HepG2 (cell line): ENCODE results near the gene ACOX3. TPM values are rescaled to one million over a fixed set of nuclear protein-coding genes. Genes with fewer than 3 reads are reported as not detected.

Experiments used
- ATAC-seq: fragments of 200-7000 bp; cut with Tn5 transposase; 3 replicates; pipeline ENCODE4 v1.9.1; 2020; ENCODE audit warnings: mild to moderate bottlenecking, moderate library complexity
- BruUV-seq: library from RNA; stranded (reverse); fragments of 400-500 nt; replicated peaks from 2 replicates; lab custom pipeline; 2021; lab: Mats Ljungman, UMichigan
- CTCF ChIA-PET: fragments of 300-600 bp; formaldehyde crosslinking; extraction: SDS; loops from one replicate; lab custom pipeline; 2021; ENCODE audit warnings: low total read pairs, inconsistent platforms, low intra/inter-chr PET ratio; lab: Yijun Ruan, JAX
- POLR2A ChIA-PET: fragments of 350-600 bp; sonication (Branson Sonifier 250); formaldehyde crosslinking; loops from one replicate; lab custom pipeline; 2020; ENCODE audit warnings: antibody characterized with exemption, inconsistent platforms; lab: Yijun Ruan, JAX
- DNase-seq: peaks from one replicate; pipeline ENCODE4 v3.0.0-alpha.2; 2015; ENCODE audit warnings: low spot score
- FAIRE-seq: peaks from 3 replicates; lab custom pipeline; 2011; peaks lifted over from hg19 to GRCh38; lab: Jason Lieb, UNC
- H2AFZ ChIP-seq: one replicate; pipeline ENCODE4 v1.6.1; 2011; ENCODE audit warnings: low read length, inconsistent platforms
- H3K27ac ChIP-seq: fragments of 300-600 bp; 3 replicates; pipeline ENCODE4 v1.8.0; 2011; ENCODE audit warnings: mixed run types, mild to moderate bottlenecking, mixed read lengths, low read length, inconsistent platforms; ENCODE audit not compliant: insufficient read depth; ENCODE audit errors: extremely low read length
- H3K27me3 ChIP-seq, 2 experiments: fragments of 200-600 bp in 1 of 2; 2 replicates in 1 of 2; 3 replicates in 1 of 2; pipeline versions ENCODE4 v1.6.0 to v1.8.0; 2011; ENCODE audit warnings: low read length in 2 of 2, mild to moderate bottlenecking in 2 of 2, moderate library complexity in 2 of 2, inconsistent platforms in 1 of 2; ENCODE audit not compliant: insufficient read depth in 2 of 2, control insufficient read depth in 1 of 2
- H3K36me3 ChIP-seq, 2 experiments: fragments of 200-600 bp in 1 of 2; replicated peaks in 1 of 2; 2 replicates in 1 of 2; 3 replicates in 1 of 2; pipeline versions ENCODE4 v1.5.1 to v1.8.0; 2011; ENCODE audit warnings: low read length in 2 of 2, inconsistent platforms in 1 of 2; ENCODE audit not compliant: insufficient read depth in 2 of 2, control insufficient read depth in 1 of 2
- H3K4me1 ChIP-seq: 2 replicates; pipeline ENCODE4 v1.5.1; 2012; ENCODE audit warnings: low read length, inconsistent platforms; ENCODE audit not compliant: insufficient read depth
- H3K4me2 ChIP-seq: 2 replicates; pipeline ENCODE4 v1.6.0; 2011; ENCODE audit warnings: low read depth, low read length, inconsistent platforms
- H3K4me3 ChIP-seq, 3 experiments: fragments of 200-600 bp in 1 of 3; sonication (generic), shearing (Covaris generic) in 1 of 3; replicated peaks in 1 of 3; 2 replicates each; pipeline ENCODE4 v1.5.1; 2011 to 2016; ENCODE audit warnings: low read length in 3 of 3, inconsistent platforms in 2 of 3, low read depth in 2 of 3, mild to moderate bottlenecking in 2 of 3, control low read depth in 1 of 3, mixed read lengths in 1 of 3; ENCODE audit not compliant: insufficient read depth in 1 of 3
- H3K79me2 ChIP-seq: one replicate; pipeline ENCODE4 v1.6.1; 2011; ENCODE audit warnings: low read length, inconsistent platforms; ENCODE audit not compliant: insufficient read depth
- H3K9ac ChIP-seq: 2 replicates; pipeline ENCODE4 v1.6.0; 2011; ENCODE audit warnings: mild to moderate bottlenecking, low read depth, low read length, inconsistent platforms; ENCODE audit not compliant: insufficient read depth
- H3K9me3 ChIP-seq: 2 replicates; pipeline ENCODE4 v1.5.1; 2012; ENCODE audit warnings: mild to moderate bottlenecking, low read length
- H4K20me1 ChIP-seq: 2 replicates; pipeline ENCODE4 v1.6.0; 2011; ENCODE audit warnings: inconsistent platforms, mild to moderate bottlenecking, low read length, moderate library complexity; ENCODE audit not compliant: insufficient read depth
- GABPB1 ChIP-seq: IDR thresholded peaks from 2 replicates; pipeline ENCODE4 v1.6.1; 2016; ENCODE audit warnings: mild to moderate bottlenecking, missing genetic modification reagents, moderate library complexity, missing compliant biosample characterization
- MAZ ChIP-seq, 2 experiments: sonication (generic) in 1 of 2; formaldehyde crosslinking in 1 of 2; IDR thresholded peaks; 2 replicates each; pipeline versions ENCODE4 v1.5.0 to v1.6.1; 2012 to 2020; ENCODE audit warnings: low read depth in 2 of 2, mild to moderate bottlenecking in 2 of 2, borderline replicate concordance in 1 of 2, improper control_type of control experiment in 1 of 2, low read length in 1 of 2, missing genetic modification reagents in 1 of 2, moderate library complexity in 1 of 2
- RAD21 ChIP-seq: fragments of 450-650 bp; formaldehyde crosslinking; IDR thresholded peaks from 2 replicates; pipeline ENCODE4 v1.5.0; 2020; ENCODE audit warnings: mild to moderate bottlenecking
- RAD51 ChIP-seq: fragments of 450-650 bp; IDR thresholded peaks from 2 replicates; pipeline ENCODE4 v1.6.1; 2016; ENCODE audit warnings: borderline replicate concordance
- SRSF1 ChIP-seq: fragments of 200-400 bp; formaldehyde crosslinking; optimal IDR thresholded peaks from 2 replicates; pipeline ENCODE3; 2017; ENCODE audit warnings: mild to moderate bottlenecking, low read depth, low read length, moderate library complexity
- TFDP1 ChIP-seq: IDR thresholded peaks from 2 replicates; pipeline ENCODE4 v1.6.1; 2016; ENCODE audit warnings: missing compliant biosample characterization, missing genetic modification reagents, borderline replicate concordance
- ZBTB10 ChIP-seq: sonication (generic); formaldehyde crosslinking; IDR thresholded peaks from 2 replicates; pipeline ENCODE4 v1.4.0; 2020; ENCODE audit warnings: missing genetic modification reagents, borderline replicate concordance
- ZNF124 ChIP-seq: sonication (generic); formaldehyde crosslinking; IDR thresholded peaks from 2 replicates; pipeline ENCODE4 v1.4.0; 2020; ENCODE audit warnings: missing genetic modification reagents
- ZNF234 ChIP-seq: sonication (generic); formaldehyde crosslinking; conservative IDR thresholded peaks from 2 replicates; pipeline ENCODE4 v1.5.1; 2020; ENCODE audit warnings: mild to moderate bottlenecking, missing genetic modification reagents
- ZSCAN29 ChIP-seq: sonication (generic); formaldehyde crosslinking; conservative IDR thresholded peaks from 2 replicates; pipeline ENCODE4 v1.4.0; 2020; ENCODE audit warnings: mild to moderate bottlenecking, missing genetic modification reagents
- WGBS: methylation state at CpG from one replicate; pipeline ENCODE4 v1.1.6; 2017; ENCODE audit warnings: low lambda C conversion rate; 5-methylcytosine and 5-hydroxymethylcytosine counted together
- in situ Hi-C: cut with HindIII; loops from 2 replicates; pipeline ENCODE4 v1.10.0; 2017; ENCODE audit warnings: low pct_unique_long_range_greater_than_20kb; ENCODE audit not compliant: extremely low pct_ligation_motif_present
- intact Hi-C: fragments of 100-400 bp; cut with micrococcal nuclease; formaldehyde crosslinking; loops from one replicate; pipeline ENCODE4 v1.10.0; 2022; ENCODE audit not compliant: unreplicated experiment
- polyA plus RNA-seq, 8 experiments: library from polyadenylated mRNA; depleted of rRNA in 3 of 8; stranded (reverse) in 7 of 8; unstranded in 1 of 8; fragments of >200 nt; fragmentation: Illumina TruSeq in 4 of 8; extraction: Trizol in 4 of 8; gene quantifications; 2 replicates each; pipeline versions ENCODE4 v1.2.1 to v1.2.3, GENCODE V29; 2011 to 2016; ENCODE audit warnings: low read depth in 4 of 8, missing spikeins in 1 of 8, mixed read lengths in 1 of 8; ENCODE audit not compliant: insufficient read depth in 1 of 8
- total RNA-seq, 5 experiments: library from RNA; depleted of rRNA; stranded (reverse); fragments of >200 nt; fragmentation: Illumina TruSeq; extraction: Trizol; gene quantifications; 2 replicates each; pipeline ENCODE4 v1.2.3, GENCODE V29; 2016; ENCODE audit warnings: low read depth in 1 of 5
- TF ChIP-seq, protein P1 (sequence below): sonication (generic); formaldehyde crosslinking; IDR thresholded peaks from one replicate; pipeline ENCODE4 v1.5.1; 2020; ENCODE audit warnings: mild to moderate bottlenecking, missing genetic modification reagents; ENCODE audit errors: not compliant biosample characterization

ACOX3 gene
- total and polyA plus RNA-seq, 2 of the 13 experiments (the other 11 are each of a cell fraction or from before 2014, with no cell fraction given): 4.2 to 17.8 TPM

DNA sequence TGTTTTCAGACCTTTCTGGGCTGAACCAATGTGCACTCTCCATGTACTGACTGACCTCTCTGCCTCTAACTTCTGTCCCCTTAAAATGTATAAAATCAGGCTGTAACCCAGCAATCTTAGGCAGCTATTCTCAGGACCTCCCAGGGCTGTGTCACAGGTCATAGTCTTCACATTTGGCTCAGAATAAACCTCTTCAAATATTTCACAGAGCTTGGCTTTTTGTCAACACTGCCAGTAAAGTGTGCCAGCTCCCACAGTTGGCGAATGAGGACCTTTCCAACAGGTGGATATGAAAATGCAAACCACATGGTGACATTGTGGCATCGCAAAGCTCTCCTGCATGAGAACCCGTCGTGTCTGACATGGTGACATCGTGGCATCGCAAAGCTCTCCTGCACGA, 76.4 kb downstream of the ACOX3 start:
- in situ Hi-C loops: no loop called here
- H3K9me3 ChIP-seq: no peaks in the 10 kb centered on the region
- H2AFZ ChIP-seq: no peak overlapping the region
- no peaks in the 10 kb centered on the region for H3K4me1 ChIP-seq
- WGBS: 98% methylated on average over 7 of the region's 7 CpGs
- no peaks in the 10 kb centered on the region for H3K36me3 ChIP-seq
- no peak overlapping the region for H3K4me3 ChIP-seq
- FAIRE-seq (no peak), DNase-seq (no peak), ATAC-seq (no peak)
- no peak overlapping the region for H3K27ac ChIP-seq
- H3K79me2 ChIP-seq: no peaks in the 10 kb centered on the region
- no TSS peak for BruUV-seq
- intact Hi-C loops: no loop called here
- ChIA-PET CTCF (no interaction called here), POLR2A (no interaction called here)
- no peaks in the 10 kb centered on the region for H3K27me3 ChIP-seq
- H3K9ac ChIP-seq: no peak overlapping the region
- no peak overlapping the region for H3K4me2 ChIP-seq
- no peaks in the 10 kb centered on the region for H4K20me1 ChIP-seq
- TF ChIP-seq, protein P1, sequence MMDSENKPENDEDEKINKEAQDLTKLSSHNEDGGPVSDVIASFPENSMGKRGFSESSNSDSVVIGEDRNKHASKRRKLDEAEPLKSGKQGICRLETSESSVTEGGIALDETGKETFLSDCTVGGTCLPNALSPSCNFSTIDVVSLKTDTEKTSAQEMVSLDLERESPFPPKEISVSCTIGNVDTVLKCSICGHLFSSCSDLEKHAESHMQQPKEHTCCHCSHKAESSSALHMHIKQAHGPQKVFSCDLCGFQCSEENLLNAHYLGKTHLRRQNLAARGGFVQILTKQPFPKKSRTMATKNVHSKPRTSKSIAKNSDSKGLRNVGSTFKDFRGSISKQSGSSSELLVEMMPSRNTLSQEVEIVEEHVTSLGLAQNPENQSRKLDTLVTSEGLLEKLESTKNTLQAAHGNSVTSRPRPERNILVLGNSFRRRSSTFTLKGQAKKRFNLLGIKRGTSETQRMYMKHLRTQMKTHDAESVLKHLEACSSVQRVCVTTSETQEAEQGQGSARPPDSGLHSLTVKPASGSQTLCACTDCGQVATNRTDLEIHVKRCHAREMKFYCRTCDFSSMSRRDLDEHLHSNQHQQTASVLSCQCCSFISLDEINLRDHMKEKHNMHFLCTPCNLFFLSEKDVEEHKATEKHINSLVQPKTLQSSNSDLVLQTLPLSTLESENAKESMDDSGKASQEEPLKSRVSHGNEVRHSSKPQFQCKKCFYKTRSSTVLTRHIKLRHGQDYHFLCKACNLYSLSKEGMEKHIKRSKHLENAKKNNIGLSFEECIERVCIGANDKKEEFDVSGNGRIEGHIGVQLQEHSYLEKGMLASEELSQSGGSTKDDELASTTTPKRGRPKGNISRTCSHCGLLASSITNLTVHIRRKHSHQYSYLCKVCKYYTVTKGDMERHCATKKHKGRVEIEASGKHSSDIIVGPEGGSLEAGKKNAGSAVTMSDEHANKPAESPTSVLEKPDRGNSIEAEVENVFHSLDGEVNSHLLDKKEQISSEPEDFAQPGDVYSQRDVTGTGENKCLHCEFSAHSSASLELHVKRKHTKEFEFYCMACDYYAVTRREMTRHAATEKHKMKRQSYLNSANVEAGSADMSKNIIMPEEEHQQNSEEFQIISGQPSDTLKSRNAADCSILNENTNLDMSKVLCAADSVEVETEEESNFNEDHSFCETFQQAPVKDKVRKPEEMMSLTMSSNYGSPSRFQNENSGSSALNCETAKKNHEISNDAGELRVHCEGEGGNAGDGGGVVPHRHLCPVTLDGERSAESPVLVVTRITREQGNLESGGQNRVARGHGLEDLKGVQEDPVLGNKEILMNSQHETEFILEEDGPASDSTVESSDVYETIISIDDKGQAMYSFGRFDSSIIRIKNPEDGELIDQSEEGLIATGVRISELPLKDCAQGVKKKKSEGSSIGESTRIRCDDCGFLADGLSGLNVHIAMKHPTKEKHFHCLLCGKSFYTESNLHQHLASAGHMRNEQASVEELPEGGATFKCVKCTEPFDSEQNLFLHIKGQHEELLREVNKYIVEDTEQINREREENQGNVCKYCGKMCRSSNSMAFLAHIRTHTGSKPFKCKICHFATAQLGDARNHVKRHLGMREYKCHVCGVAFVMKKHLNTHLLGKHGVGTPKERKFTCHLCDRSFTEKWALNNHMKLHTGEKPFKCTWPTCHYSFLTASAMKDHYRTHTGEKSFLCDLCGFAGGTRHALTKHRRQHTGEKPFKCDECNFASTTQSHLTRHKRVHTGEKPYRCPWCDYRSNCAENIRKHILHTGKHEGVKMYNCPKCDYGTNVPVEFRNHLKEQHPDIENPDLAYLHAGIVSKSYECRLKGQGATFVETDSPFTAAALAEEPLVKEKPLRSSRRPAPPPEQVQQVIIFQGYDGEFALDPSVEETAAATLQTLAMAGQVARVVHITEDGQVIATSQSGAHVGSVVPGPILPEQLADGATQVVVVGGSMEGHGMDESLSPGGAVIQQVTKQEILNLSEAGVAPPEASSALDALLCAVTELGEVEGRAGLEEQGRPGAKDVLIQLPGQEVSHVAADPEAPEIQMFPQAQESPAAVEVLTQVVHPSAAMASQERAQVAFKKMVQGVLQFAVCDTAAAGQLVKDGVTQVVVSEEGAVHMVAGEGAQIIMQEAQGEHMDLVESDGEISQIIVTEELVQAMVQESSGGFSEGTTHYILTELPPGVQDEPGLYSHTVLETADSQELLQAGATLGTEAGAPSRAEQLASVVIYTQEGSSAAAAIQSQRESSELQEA (CRISPR knock-in tag): no peak
- no peak for TF ChIP-seq MAZ (IDR thresholded peaks at IDR 0.05; ENCODE audit: borderline replicate concordance, low read depth, low read length)
- no peak for TF ChIP-seq MAZ (CRISPR knock-in tag; IDR thresholded peaks at IDR 0.05; ENCODE audit: low read depth)
- TF ChIP-seq RAD21 (CRISPR knock-in tag): no peak
- TF ChIP-seq GABPB1 (CRISPR knock-in tag): no peak
- TF ChIP-seq ZNF124 (CRISPR knock-in tag): no peak
- no peak for TF ChIP-seq ZSCAN29 (CRISPR knock-in tag)
- no peak for TF ChIP-seq ZBTB10 (CRISPR knock-in tag)
- no peak for TF ChIP-seq ZNF234 (CRISPR knock-in tag)
- no peak for TF ChIP-seq RAD51
- no peak for TF ChIP-seq SRSF1
- TF ChIP-seq TFDP1 (CRISPR knock-in tag): no peak
